ENCODE measurements around the gene MRGPRG. TPM values are rescaled to one million over a fixed set of nuclear protein-coding genes. Genes with fewer than 3 reads are reported as not detected.

The MRGPRG gene
- total RNA-seq, 1 donor from 2014 or later, result not detected

DNA sequence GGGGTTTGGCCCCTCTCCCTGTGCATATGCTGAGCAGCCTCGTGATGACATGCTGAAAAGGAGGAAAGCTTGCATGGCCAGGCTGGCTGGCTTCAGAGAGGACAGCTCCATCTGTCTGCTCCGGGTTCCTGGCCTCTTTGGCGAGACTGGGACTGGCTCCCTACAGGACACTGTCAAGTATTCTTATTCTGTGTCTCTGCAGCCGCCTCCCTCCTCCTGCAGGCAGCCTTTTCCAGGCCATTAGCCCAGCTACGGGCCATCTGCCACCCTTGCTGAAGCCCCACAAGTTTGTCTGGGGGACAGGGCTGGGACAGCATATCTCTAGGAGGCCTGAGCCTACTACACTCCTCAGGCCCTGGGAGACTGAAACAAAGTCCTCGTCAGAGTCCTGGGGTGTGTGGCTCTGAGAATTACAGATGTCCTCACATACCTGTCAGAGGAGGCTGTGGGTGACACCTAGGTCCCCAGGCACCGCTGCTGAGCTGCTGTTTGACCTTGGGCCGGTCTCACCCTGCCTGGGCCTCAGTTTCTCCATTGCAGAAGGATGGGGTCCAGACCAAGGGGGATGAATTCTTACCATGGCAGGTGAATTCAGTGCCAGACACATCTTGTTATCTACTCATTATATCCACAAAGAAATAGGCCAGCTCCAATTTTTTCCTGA lies 11.0 kb downstream of the MRGPRG start:
- no peak for DNase-seq (ENCODE audit: low read depth)

DNA sequence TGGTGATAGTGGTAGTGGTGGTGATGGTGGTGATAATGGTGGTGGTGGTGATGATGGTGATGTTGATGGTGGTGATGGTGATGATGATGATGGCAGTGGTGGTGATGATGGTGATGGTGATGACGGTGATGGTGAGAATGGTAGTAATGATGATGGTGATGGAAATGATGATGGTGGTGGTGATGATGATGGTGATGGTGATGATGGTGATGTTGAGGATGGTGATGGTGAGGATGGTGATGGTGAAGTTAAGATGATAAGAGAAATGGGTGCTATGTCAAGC lies 11.8 kb downstream of the MRGPRG start:
- DNase-seq (ENCODE audit: low read depth), result no peak

DNA sequence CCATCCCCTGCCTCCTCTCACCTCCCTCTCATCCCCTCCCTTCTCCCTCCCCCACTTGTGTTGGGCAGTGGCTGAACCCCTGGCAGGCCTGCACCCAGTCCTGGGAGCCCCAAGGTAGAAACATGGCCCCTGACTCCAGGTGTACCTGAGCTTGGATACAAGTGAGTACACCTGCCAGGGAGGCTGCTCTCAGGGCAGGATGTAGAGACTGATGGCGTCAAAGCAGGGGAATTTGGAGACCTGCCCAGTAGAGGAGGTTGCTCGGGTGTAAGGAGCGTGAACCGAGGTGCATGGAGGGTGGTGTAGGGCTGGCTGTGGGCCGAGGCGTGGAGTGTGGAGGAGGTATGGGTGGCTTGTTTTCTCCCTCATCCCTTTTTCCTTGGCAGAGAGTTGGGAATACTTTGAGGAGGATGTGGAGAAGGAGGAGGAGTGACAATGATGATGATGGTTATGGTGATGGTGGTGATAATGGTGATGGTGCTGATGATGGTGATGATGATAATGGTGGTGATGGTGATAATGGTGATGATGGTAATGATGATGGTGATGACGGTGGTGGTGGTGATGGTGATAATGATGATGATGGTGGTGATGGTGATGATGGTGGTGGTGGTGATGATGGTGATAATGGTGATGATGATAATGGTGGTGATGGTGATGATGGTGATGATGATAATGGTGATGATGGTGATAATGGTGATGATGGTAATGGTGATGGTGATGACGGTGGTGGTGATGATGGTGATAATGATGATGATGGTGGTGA lies 12.3 kb downstream of the MRGPRG start:
- no peak for DNase-seq (ENCODE audit: low read depth)

DNA sequence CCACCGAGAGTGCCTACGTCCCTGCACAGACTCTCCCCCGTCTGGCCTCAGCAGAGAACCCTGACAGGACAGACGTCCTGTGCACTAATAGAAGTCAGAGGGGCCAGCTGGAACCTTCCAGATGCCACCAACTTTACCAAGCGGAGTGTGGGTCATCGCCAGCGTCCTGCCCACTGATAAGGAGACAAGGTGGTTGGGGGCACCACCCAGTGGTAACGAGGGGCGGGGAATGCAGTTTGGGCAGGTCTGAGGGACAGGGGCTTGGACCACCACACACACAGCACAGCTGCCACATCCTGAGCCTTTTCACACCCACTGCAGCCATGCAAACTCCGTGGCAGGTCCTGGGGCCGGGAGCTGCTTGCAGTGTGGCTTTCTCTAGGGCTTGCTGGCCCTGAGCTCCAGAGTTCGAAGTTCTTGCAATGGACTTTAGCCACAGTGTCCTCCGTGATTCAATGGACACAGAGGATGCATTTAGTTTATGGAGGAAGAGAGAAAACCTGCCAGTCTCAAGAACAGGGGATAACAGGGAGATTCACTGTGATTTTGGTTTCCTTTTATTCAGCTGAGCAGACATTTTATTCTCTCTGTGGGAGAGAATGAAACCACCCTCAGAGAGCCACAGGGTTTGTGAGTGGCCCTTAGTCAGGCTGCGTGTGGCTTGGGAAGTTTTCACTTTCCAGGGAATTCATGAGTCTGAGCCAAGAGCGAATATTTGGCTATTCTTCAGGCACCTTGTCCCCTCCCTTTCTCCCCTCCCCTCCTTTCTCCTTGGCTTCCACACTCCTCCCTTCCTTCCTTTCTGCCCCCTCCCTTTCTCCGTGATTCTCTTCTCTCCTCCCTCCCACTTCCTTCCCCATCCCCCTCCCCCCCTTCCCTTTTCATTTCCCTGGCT lies 13.1 kb downstream of the MRGPRG start:
- DNase-seq (ENCODE audit: low read depth), result no peak

DNA sequence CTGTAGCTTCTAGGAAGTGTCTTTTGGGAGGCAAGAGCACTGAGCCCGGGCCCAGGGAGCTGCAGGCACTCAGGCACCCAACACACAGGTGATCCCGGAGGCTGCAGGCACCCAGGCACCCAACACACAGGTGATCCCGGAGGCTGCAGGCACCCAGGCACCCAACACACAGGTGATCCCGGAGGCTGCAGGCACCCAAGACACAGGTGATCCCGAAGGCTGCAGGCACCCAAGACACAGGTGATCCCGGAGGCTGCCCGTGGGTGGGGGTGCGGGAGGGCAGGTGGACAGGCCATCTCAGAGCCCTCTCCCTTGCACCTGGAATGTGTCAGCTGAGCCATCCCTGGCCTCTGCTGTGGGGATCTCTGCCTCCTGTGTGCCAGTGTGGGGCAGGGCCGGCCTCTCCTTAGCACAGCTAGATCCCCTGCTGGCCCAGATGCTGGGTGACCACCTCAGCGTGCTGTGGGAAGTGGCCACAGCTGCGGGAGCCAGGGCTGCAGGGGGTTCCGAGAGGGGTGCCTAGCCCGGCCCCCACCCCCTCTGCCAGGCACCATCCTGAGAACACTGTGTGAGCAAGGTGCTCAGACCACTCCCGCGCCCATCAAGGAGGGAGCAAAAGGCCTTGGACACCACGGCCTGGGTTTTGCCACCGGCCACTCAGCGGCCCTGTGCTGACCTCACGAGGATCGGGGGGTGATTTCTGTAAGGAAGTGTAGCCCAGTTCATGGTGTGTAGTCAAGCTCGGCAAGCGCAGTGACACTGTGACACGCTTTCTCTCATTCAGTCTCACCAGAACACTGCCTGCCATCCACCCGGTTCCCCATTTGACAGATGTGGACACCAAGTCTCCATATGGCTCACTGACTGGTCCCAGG lies 14.2 kb downstream of the MRGPRG start:
- DNase-seq (ENCODE audit: low read depth), result no peak

DNA sequence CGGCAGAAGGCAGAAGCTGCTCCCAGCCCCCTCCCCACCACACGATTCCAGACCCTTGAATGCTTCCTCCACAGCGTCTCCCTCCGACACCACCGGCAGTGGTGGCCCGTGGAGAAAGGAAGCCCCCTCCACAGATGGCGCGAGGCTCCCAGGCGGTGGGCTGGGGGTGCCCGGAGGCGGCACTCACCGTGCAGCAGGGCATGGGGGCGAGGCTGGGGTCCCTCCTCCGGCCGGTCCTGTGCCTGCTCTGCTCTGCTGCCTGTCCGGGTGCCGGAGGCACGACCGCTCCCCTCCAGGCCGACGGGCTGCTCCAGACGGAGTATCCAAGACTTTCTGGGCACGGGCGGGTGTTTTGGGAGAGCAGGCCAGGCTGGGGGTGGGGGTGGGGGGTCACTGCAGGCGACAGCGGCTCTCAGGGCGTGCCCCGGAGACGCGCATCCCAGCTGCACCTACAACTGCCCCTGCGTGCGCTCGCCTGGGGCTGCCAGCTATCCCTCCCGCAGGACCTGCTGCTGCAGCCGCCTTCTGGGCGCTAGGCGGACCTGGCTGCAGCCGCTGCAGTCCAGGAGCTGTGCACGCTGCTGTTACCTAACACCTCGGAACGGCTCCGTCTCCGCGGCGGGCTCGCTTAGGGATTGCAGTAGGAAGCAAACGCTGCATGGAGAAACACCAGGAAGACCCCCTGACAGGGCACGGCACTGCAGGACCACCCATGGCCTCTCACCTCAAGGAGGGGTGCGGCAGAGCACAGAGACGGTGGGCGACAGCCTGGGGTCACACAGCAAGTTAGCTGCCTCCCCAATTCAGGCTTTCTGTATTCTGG lies 15.2 kb downstream of the MRGPRG start:
- no peak for DNase-seq (ENCODE audit: low read depth)

DNA sequence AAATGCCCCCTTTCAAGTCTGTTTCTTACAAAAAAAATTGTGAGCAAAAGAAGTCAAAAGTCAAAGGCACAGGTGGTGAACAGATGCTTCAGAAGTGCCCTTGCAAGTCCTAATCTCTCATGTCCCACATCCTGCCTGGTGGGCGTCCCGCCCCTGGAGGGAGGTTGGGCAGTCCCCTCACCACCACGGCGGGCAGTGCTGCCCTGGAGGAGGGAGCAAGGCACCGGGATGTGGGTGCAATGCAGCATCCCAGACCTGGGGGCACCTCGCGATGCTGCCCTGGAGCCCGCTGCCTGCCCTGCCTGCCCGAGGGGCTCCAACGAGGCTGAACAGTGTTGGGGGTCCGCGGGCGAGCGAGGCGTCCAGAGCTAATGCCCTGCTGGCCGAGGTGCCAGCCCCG lies 15.9 kb downstream of the MRGPRG start:
- no peak for DNase-seq (ENCODE audit: low read depth)

DNA sequence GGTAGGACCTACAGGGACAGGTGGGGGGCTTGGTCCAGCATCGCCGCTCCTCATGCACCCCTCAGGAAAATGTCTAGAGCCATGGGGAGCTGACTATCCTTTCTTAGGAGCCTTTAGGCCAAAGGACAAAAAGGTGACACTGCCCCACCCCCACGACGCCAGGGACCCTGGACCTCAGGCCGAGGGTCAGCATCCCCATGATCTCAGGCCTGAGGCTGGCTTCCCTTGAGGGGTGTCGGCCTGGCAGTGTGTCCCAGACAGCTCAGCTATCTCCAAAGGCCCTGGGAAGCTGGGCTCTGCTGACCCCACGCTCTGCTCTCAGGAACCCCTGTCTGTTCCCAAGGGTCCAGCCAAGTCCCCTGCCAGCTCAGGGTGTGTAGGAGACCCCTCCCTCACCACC lies 16.3 kb downstream of the MRGPRG start:
- DNase-seq (ENCODE audit: low read depth), result no peak

DNA sequence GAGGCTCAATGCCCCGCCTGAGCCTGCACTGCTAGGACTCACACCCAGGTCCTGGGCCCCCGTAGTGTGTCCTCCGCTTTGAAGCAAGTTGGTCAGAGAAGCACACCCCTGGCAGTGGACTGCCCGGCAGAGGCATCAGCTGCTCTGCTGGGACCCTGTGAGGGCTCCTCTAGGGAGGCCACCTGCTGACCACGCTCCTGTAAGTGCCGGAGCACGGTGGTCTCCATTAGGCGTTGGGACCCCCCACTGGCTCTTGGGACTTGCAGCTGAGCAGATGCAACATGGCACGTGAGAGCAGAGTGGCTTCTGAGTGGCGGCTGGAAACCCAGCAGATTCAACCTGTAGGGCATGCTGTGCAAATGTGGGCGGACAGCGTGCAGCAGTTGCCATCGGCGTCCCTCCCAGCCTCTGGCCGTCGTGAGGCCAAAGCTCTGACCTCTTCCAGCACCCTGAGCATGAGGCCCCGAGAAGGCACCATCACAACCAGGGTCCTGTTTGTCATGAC lies 16.9 kb downstream of the MRGPRG start:
- DNase-seq (ENCODE audit: low read depth), result no peak

DNA sequence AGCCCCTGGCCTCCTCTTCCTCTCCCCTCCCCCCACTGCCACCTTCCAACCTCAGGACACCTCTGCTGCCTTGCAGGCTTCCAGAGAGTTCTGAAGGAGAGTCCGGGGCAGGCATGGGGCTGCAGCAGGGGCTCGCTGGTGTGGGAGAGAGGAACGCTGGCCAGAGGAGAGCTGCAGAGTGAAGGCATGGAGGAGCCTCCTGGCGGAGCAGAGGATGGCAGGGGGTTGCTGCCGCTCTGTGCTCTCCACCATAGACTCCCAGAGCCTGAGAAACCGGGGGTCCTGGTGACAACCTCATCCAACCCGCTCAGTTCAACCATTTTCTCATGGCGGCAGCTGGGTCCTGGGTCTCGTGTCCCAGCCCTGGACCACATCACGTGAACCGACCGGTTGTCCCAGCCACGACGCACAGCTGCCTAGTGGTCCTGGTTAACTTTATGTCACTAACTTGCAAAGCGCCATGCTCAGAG lies 17.5 kb downstream of the MRGPRG start:
- DNase-seq (ENCODE audit: low read depth), result no peak

DNA sequence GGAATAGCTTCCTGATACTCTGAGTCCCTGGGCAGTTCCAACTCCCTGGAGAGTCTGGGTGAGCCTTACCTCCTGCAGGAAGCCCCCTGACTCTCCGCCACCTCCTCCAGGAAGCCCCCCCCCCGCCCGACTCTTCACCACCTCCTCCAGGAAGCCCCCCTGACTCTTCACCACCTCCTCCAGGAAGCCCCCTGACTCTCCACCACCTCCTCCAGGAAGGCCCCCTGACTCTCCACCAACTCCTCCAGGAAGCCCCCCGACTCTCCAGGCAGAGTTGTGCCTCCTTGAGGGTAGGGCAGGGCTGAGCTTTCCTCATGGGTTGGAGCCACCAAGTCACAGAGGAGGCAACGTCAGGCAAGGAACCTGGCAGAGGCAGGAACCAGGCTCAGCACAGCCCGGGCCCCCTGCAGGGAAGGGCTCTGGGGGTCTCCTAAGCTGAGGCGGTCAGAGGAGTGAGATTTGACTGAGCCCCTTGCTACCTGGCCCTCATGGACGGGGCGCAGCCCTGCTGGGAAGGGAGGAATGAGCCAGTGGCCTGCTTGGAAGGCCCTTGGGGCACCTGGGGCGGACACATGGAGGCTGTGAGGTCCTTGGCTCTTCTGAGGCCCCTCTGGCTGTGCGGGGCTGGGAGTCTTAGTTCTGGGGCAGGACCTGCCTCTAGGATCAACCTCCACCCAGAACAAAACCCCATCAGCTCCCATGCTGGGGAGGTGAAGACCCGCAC lies 18.1 kb downstream of the MRGPRG start:
- no peak for DNase-seq (ENCODE audit: low read depth)

DNA sequence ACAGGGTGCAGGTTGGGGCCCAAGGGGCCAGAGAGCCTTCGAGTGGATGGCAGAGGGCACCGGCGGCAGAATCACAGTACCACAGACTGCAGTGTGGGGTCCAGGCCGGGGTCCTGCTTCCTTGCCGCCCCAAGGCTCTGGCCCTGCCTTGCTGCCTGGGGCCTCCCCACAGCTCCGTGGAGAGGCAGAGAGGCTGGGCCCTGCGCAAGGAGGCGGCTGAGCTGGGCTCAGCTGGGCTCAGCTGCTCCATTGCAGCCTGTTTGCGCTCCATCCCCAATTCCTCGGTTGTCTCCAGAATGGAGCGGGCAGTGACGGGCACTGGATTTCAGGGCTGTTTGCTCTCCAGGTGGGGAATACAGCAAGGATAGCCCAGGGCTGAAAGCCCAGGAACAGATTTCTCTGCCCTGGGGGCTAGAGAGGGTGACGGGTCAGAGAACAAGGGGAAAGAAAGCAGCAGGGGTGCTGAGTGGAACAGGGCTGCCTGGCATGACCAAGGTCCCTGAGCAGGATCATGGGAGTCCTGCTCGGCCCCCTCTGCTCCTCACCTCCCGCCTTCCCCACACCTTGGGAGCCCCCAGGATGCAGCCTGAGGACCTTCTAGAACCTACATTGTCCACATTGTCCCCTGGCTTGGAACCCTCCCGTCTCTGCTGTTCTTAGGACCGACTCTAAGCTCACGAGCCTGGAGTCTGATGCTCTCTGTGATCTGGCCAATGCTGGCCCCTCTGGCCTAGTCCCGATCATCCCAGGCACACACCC lies 18.9 kb downstream of the MRGPRG start:
- no peak for DNase-seq (ENCODE audit: low read depth)

DNA sequence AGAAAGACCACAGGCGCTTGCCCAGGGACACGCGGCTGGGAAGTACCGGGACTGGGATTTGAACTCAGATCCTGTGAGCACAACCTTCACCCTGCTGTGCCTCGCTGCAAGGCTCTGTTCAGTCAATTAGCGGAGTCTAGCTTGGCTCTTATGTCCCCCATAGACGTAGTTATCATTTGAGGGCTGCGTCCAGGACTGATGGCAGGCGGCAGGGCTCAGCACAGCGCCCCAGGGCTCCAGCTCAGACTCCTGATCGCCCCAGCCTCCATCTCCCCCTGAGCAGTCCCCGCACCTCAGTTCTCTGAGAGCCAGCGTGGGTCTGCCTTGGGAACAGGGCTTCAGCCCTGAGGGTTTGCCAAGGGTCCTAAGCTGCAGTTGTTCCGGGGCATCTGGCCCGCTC lies 19.8 kb downstream of the MRGPRG start:
- no peak for DNase-seq (ENCODE audit: low read depth)

DNA sequence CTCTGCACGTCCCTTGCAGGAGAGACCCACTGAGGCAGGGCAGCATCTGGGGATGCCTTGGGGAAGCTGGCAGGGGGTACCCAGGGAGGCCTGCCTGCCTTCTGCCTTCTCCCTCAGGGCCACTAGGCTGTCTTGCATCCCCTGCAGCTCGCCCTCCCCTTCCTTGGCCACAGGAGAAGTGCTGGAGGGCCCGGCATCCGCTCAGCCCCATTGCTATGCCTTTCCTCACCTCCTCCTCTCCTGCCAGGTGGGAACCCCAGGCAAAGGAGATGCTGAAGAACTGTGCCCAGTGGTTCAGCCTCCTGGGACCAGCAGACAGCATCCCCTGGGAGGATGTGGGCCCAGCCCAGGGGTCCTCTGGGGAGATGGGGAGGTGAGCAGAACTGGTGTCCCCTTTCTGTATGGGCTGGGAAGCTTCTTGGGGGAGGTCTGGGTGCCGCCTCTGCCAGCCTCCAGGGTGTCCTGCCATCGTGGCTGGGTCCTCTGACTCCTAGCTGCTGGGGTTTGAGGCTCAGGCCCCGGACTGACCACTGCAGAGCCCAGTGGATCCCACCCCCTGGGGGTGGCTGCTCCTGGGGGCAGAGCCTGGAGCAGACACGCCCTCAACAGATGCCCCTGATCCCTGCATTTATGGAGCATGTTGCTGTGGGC lies 20.6 kb downstream of the MRGPRG start:
- DNase-seq (ENCODE audit: low read depth), result no peak

DNA sequence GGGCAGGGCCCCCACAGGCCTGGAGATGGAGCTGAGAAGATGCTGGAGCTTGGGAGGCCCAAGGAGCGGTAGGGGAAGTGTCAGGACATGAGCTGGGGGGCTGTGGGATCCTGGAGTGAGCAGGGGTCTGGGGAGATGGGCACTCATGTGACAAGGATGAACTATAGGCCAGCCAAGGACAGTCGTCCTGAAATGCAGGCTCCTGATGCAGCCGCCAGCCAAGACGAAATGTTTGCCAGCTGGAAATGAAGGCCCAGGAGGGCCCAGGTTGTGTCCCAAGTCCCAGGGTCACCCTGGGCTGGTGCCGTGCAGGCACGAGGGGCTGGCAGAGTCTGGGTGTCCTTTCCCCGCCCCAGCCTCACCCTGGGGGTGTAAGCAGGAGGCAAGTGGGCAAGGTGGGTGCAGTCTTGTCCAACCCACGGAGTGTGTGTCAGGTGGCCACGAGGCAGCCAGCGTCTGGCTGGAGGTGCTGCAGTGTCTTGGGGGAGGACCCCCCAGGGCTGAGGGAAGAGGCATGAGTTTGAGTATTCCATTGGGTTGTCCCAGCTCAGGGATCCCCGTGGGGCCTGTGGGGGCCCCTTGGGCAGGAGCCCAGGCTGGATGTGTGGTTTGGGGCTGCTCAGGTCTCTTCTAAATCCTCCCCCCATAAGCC lies 21.4 kb downstream of the MRGPRG start:
- no peak for DNase-seq (ENCODE audit: low read depth)

DNA sequence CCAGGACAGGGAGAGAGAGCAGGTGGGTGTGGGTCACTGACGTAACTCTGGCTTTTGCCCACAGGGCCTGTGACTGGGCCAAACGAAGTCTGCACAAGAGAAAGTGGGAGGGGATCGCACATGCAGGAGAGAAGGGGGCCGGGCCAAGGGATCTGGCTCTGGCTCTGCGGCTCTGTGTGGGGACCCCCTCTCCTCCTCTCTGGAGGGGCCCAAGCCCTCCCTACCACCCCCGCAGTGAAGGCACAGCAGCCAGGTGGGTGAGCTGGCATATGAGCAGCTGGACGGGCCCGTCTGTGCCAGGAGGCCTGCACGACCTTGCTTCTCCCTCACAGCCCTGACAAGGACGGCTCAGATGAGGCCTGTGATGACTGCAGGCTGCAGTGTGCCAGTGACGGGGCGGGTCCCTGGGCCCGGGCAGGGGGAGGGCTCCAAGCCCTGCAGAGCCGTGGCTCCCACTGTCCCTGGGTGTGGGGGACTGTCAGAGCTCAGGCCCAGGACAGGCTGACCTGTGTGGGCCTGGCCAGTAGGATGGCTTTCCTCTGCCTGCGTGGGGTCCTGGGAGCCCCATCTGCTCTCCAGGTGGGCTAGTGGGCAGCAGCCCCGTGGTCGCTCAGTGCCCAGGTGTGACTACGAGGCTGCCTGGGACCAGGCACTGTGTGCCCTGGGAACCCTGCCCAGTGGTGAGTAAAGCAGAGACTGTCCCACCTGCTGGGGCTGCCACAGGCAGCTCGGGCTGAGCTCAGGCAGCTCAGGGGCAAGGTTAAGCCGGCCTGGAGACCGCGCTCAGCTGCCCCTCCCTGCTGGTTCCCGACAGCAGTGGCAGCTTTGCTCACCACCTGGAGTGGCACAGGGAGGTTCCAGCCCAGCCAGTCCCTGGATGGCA lies 22.2 kb downstream of the MRGPRG start:
- no peak for DNase-seq (ENCODE audit: low read depth)

Data from renal cortical epithelial cell (primary cell).